NCI-H748 (cell line): ENCODE measurements around the gene LSAMP.

Source experiments
- DNase-seq: peaks from one replicate; lab custom pipeline; 2025; ENCODE audit not compliant: unreplicated experiment; lab: John Stamatoyannopoulos, UW

Gene LSAMP

GRCh38 chr3:116033516-116033915 is 411.8 kb downstream of the LSAMP start:
- no peak for DNase-seq

GRCh38 chr3:116032176-116032575 is 413.1 kb downstream of the LSAMP start:
- no peak for DNase-seq

DNA sequence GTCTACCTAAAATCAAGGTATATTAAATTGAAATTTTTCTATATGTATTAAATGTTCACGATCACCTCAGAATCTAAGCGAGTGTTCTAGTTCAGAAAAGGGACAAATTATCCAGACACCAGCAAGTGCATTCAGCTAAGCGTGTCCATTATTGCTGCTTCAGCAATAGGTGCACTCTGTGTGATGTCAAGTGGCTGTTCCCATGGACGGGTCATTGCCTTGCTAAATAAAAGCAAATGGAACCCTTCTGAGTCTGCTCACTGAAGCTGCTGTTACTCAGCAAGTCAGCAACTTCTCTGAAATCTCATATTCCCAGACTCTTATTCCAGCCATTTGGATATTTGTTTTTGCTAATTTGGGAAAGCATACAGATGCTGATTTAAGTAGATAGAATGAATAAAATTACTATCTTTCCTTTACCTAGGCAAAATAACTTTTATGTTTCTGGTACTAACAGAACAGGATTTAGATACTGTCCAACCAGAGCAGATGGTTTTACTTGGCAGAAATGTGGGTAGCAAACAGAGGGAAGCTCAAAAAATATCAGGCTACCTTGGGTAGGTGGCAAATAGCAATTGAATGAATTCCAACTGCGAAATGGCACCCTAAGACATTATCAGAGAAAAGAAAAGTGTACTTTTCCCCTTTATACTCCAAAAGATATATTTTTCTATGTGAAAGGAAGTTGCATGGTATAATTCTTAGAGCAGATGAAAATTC is 415.0 kb downstream of the LSAMP start:
- no peak for DNase-seq

DNA sequence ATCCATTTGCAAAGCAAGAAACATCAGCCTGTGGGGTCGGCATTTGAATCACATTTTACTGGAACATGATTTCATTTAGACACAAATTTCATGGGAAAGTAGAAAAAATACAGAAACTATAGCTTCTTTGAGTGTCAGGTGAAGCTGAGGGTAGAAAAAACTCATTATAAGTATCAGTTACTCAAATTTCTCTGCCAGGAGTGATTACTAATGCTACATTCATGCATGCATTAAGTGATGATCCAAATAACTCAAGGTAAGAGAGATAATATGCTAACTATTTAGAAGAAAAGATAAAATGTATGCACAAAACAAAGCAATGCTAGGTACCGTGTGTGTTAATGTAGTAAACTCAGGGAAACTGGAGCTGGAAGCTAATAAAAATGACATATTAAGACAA is 416.0 kb downstream of the LSAMP start:
- no peak for DNase-seq

GRCh38 chr3:116028157-116028556 is 417.1 kb downstream of the LSAMP start:
- DNase-seq: no peak

- no peak for DNase-seq
Observed at GRCh38 chr3:116020989-116021388, 424.3 kb downstream of the LSAMP start.

DNA sequence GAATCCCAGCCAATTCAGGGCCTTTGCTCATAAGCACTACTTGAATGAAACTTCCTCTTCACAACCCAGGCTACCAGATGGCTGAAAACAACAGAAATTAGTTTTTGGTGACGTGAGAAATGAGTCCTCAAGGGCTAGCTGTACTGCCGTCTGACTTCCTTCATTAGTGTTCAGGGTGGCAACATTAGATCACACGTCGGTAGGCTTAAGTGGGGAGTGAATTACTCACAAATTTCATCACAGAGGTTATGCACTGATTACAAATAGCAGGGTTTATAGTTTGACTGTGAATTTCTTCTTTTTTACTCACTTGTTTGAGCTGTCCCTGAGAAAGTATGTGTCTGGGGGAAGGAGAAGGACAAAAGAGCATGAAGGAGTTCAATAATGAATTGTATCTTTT is 424.8 kb downstream of the LSAMP start:
- no peak for DNase-seq

DNA sequence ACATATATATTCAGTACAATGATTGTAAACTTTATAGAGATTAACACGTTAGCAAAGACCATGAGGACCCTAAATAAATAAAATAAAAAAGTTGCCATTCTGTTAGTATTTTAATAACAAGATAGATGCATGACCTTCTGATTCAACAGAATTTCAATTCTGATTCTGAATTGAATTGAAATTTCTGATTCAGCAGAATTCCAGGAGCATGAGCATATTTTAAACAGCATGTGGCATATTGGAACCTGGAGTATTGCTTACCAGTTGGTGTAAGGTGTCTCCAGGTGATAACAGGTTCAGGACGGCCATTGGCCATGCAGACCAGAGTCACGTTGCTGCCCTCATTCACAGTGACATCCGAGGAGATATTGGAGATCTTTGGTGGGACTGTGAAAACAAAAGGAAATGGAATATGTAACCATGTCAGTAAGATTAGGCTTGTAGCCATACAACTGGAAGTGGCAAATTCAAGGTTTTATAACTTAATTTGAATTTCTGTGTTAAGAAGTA is 426.0 kb downstream of the LSAMP start:
- no peak for DNase-seq

GRCh38 chr3:116018646-116019045 is 426.6 kb downstream of the LSAMP start:
- DNase-seq: no peak

GRCh38 chr3:116015931-116016330 is 429.4 kb downstream of the LSAMP start:
- DNase-seq: no peak

GRCh38 chr3:116007000-116007399 is 438.3 kb downstream of the LSAMP start:
- no peak for DNase-seq

DNA sequence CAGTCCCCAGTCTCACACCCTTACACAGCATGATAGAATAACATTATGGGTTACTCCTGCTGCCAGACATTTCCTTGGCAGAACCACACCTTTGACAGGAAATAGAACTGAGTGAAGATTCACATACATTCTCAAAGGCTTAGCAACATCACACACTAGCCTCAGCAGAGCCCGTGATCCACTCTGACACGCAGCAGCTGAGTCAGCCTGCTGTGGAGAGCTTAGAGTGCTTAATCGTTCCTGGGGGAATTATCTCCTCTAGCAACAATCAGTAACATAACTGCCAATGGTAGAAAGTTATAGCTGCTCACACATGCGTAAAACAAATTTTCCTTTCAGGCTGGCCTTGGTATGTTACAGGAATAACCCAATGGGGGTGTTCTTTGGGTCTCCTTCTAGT is 439.9 kb downstream of the LSAMP start:
- DNase-seq: peak; percentile 11

- DNase-seq: no peak
Observed at GRCh38 chr3:116002235-116002634, 443.1 kb downstream of the LSAMP start.

DNA sequence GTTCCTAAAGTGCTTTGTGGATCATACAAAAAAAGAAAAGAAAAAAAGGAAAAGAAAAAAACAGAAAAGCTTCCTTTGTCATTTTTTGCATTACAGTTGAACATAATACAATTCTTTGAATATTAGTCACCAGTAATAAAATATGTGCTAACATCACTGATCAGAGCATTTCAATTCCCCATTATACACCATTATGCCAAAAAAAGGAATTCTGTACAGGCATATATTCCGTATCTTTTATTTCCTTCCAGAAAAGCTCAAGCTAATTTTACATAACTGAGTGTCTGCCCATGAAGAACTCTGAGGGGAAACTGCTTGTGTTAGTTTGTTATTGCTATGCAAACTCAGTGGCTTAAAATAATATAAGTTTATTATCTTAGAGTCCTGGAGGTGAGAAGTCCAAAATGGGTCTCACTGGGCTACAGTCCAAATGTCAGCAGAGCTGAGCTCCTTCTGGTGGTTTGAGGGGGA is 444.1 kb downstream of the LSAMP start:
- DNase-seq: no peak

DNA sequence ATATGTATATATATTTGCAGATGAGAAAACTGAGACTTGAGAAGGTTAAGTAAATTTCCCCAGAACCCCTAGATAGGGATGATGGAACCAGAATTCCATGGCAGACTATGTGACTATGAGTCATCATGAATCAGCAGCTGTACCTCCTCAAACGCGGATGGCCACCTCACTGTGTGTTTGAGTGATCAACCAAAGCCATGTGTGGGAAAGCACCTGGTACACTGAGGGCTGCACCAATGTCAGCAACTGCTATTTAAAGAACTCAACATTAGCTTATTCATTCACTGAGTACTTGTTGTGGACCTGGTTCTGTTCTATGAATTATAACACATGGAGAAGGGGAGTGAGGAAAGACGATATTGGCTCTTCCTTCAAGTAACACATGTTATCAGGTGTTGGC is 445.0 kb downstream of the LSAMP start:
- DNase-seq: no peak

DNA sequence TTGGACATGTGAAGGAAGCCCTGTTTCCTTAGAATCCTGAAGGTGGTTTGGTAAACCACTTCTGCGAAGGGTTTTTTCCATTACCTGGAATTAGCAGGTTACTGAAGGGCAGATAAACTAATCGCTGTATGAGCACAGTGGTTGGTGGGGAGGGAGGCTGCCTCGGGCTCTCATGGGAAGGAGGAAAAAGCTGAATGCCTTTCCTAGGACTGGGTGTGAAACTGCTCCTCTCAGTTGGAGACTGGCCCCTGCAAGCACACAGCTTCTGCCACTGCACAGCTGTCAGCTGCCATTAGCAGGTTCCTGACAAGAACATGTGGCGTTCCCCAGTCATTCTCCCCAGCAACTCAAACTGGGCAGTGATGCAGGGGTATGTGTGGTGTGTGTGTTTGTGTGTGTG is 445.7 kb downstream of the LSAMP start:
- no peak for DNase-seq

GRCh38 chr3:115999001-115999585 is 446.2 kb downstream of the LSAMP start:
- DNase-seq: no peak

- DNase-seq: no peak
Observed at GRCh38 chr3:115996420-115997108, 448.7 kb downstream of the LSAMP start.

DNA sequence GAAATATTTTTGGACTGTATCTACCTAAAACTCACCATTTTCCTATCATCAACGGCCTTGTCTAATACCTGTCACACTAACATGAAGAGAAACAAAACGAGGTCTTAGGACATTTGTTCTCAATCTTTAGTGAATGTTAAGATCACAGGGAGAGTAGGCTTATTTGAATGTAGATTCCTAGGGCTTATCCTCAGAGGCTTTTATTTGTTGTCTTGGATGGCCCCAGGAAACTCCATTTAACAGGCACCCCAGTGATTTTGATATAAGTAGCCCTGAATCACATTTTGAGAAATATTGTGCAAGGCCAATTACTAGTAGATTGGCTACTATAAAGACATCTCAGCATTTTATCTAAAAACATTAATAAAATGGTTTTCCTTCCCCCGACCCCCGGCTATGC is 454.6 kb downstream of the LSAMP start:
- no peak for DNase-seq

DNA sequence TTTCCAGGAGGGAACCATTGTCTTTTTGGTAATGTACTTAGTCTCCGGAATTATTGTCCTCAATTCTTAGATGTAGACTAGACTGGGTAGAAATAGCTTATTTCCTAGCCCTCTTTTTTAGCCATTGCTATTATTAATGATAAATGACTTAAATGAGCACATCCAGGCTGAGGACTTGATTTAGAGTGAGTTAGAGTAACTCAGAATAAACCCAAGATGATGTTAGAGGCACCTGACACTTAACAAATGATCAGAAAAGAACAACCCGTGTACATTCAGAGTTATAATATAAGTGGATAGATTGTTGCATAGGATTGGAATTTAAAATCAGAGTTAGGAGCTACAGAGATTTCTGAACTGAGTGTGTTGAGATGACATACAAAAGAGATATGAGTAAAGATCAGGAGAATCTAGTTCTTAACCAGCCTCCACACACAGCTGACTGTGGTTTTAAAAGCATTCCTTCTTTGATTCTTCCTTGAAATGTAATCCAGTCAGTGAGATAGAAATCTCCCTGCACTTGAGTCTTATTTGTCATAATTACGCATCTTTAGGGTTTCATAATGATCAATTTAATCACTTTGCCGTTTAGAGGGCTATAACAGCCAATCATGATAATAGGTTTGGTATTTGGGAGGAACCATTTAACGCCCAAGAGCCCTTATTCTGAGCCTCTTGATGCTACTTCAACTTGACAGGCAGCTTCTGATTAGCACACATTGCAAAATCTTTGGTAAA is 455.4 kb downstream of the LSAMP start:
- peak; percentile 5 for DNase-seq

- peak; percentile 21 for DNase-seq
Observed at GRCh38 chr3:115986555-115987207, 458.6 kb downstream of the LSAMP start.
